HS-5 (cell line): ENCODE results near the gene CBLN3.

Experiments used
- DNase-seq: peaks from one replicate; pipeline ENCODE4 v3.0.0-alpha.2; 2012; ENCODE audit warnings: low read depth

CBLN3 gene

GRCh38 chr14:24439257-24439656 lies 9.8 kb upstream of the CBLN3 start:
- no peak for DNase-seq

- DNase-seq: no peak
Measured at GRCh38 chr14:24438223-24439097, 9.0 kb upstream of the CBLN3 start.

- DNase-seq: no peak
Measured at GRCh38 chr14:24437736-24438067, 8.2 kb upstream of the CBLN3 start.

- no peak for DNase-seq
Measured at GRCh38 chr14:24437020-24437735, 7.7 kb upstream of the CBLN3 start.

GRCh38 chr14:24436355-24437019 lies 7.0 kb upstream of the CBLN3 start:
- peak; percentile 48 for DNase-seq

GRCh38 chr14:24435998-24436354 lies 6.5 kb upstream of the CBLN3 start:
- no peak for DNase-seq

- DNase-seq: no peak
Measured at GRCh38 chr14:24435192-24435810, 5.8 kb upstream of the CBLN3 start.

GRCh38 chr14:24434676-24435075 lies 5.2 kb upstream of the CBLN3 start:
- DNase-seq: no peak

GRCh38 chr14:24434036-24434435 lies 4.6 kb upstream of the CBLN3 start:
- no peak for DNase-seq

GRCh38 chr14:24432259-24433131 lies 3.0 kb upstream of the CBLN3 start:
- DNase-seq: no peak

- DNase-seq: peak; percentile 59
Measured at GRCh38 chr14:24431569-24432258, 2.2 kb upstream of the CBLN3 start.

- DNase-seq: no peak
Measured at GRCh38 chr14:24430682-24431568, 1.5 kb upstream of the CBLN3 start.

GRCh38 chr14:24430143-24430681 lies 744 bp upstream of the CBLN3 start:
- no peak for DNase-seq

GRCh38 chr14:24428628-24429394 lies 657 bp downstream of the CBLN3 start:
- no peak for DNase-seq

- no peak for DNase-seq
Measured at GRCh38 chr14:24427537-24428508, 1.6 kb downstream of the CBLN3 start.

- no peak for DNase-seq
Measured at GRCh38 chr14:24426912-24427536, 2.4 kb downstream of the CBLN3 start.
